Effector memory CD4-positive, alpha-beta T cell (primary cell): ENCODE data around the gene GZMM.

Experiments used
- DNase-seq, 3 donors: peaks; one replicate each; pipeline ENCODE4 v3.0.0-alpha.2; 2020
- H3K27ac ChIP-seq: 2 replicates; pipeline ENCODE4 v1.7.0; 2013; ENCODE audit warnings: mild to moderate bottlenecking, low read length, moderate library complexity; ENCODE audit not compliant: insufficient read depth, poor library complexity, severe bottlenecking
- H3K27me3 ChIP-seq: replicated peaks from 2 replicates; pipeline ENCODE4 v1.7.0; 2013; ENCODE audit warnings: mild to moderate bottlenecking, low read length; ENCODE audit not compliant: insufficient read depth, control insufficient read depth, poor library complexity, severe bottlenecking
- H3K36me3 ChIP-seq: 2 replicates; pipeline ENCODE4 v1.7.0; 2013; ENCODE audit warnings: mild to moderate bottlenecking, low read length, moderate library complexity; ENCODE audit not compliant: control insufficient read depth, insufficient read depth
- H3K4me1 ChIP-seq: 2 replicates; pipeline ENCODE4 v1.7.0; 2013; ENCODE audit warnings: low read length, mild to moderate bottlenecking; ENCODE audit not compliant: control insufficient read depth, insufficient read depth, poor library complexity, severe bottlenecking
- H3K4me3 ChIP-seq: 2 replicates; pipeline ENCODE4 v1.7.0; 2013; ENCODE audit warnings: low read length, low read depth, mild to moderate bottlenecking; ENCODE audit not compliant: insufficient read depth, poor library complexity, severe bottlenecking
- H3K9me3 ChIP-seq: 2 replicates; pipeline ENCODE4 v1.7.0; 2013; ENCODE audit warnings: mild to moderate bottlenecking, low read length, moderate library complexity; ENCODE audit not compliant: control insufficient read depth

Gene GZMM

DNA sequence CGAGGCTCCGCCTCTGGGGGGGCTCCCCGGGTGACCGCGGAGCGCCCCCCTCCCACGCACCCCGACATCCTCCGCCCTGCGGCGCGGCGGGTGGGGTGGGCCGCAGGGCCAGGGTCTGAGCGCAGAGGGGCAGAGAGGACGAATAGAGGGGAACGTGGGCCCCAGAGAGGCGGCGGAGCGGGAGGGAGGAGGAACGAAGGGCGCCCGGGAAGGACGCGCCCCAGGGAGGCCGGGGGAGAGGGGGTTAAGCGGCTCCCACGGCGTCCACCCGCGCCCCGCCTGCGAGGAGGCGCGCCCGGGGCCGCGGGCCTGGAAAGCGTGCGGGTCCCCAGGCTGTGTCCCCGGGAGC, 46.9 kb downstream of the GZMM start:
- Histone ChIP-seq H3K36me3 (no peaks in the 10 kb centered on the region), H3K27ac (no peak overlapping the region), H3K9me3 (no peaks in the 10 kb centered on the region), H3K4me1 (peaks cover 25% of the 10 kb centered on the region), H3K4me3 (peak overlapping the region; percentile 1), H3K27me3 (peaks cover 14% of the 10 kb centered on the region)
- DNase-seq, result no peak

DNA sequence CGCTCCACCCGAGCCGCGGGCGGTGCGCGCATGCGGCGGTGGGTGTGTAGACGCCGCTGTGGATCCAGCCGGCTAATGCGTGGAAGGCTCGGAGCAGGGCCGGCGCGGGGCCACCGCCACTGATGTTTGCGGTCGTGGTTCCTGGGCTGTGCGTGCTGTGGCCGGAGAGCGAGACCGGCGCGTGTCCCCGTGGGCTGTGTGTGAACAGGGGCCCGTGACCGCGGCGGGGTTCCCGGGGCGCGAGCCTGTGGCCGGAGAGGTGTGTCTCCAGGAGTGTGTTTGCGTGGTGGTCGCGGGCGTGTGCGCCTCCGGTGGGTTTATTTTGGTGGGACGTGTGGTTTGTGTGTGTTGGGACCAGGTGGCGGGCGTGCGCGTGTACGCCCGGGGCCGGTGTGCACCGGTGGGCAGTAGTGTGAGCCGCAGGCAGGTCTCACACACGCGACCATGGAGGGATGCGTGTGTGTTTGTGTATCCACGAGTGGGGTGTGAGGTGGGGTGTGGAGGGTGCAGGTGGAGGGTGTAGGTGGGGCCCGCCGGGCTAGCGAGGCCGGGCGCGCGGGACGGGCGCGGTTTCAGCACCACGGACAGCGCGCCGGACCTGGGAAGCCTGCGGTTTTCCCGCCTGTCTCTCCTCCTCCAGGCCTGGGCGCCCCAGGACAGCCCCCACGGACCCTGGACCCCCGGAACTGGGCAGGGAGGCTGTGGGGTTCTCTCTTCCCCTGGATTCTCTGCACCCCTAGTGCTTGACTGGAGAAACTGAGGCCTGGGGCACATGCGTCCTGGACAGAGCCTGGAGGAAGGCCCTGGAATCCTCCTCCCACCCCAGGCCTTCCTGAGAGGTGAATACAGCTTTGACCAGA, 47.5 kb downstream of the GZMM start:
- no peak overlapping the region for H3K4me3 ChIP-seq
- peaks cover 25% of the 10 kb centered on the region for H3K4me1 ChIP-seq
- no peaks in the 10 kb centered on the region for H3K9me3 ChIP-seq
- DNase-seq, result no peak
- H3K27ac ChIP-seq, result no peak overlapping the region
- H3K36me3 ChIP-seq, result no peaks in the 10 kb centered on the region
- H3K27me3 ChIP-seq, result peaks cover 14% of the 10 kb centered on the region

DNA sequence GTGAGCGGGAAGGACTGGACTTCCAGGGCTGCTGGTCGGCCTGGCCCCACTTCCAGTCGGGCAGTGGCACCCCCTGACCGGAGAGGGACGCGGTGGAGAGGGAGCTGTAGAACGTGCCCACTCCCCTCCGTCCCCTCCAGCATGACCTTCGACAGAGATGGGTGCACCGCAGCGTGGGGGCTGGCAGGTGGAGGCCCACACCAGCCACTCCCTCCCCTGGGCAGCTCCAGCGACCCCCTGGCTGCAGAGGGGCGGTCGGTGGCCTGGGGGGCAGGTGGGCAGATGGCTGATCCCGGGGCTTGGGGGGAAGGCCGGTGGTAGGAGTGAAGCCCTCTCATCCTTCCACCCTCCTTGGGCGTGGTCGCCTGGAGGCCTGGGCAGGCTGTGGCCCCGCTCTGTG, 48.2 kb downstream of the GZMM start:
- Histone ChIP-seq H3K4me3 (no peak overlapping the region), H3K27me3 (peaks cover 14% of the 10 kb centered on the region), H3K36me3 (no peaks in the 10 kb centered on the region), H3K27ac (no peak overlapping the region), H3K9me3 (no peaks in the 10 kb centered on the region), H3K4me1 (peaks cover 25% of the 10 kb centered on the region)
- no peak for DNase-seq

DNA sequence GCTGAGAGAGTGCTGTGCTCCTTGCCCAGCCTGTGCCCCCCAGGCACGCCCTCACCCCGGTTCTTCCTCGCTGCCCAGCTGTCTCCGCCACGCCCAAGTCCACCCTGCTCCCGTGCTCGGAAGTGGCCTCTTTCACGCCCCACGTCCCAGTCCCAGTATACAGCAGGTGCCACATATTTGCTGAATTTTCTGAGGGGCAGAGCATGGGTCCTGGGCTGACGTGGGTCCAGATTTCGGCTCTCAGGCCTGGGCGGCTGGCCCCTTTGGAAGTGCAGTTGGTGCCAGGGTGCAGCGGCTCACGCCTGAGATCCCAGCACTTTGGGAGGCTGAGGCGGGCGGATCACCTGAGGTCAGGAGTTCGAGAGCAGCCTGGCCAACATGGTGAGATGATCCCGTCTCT, 49.2 kb downstream of the GZMM start:
- H3K4me3 ChIP-seq, result no peak overlapping the region
- no peaks in the 10 kb centered on the region for H3K9me3 ChIP-seq
- H3K27me3 ChIP-seq, result peaks cover 14% of the 10 kb centered on the region
- H3K36me3 ChIP-seq, result no peaks in the 10 kb centered on the region
- H3K4me1 ChIP-seq, result peaks cover 21% of the 10 kb centered on the region
- no peak for DNase-seq
- no peak overlapping the region for H3K27ac ChIP-seq

DNA sequence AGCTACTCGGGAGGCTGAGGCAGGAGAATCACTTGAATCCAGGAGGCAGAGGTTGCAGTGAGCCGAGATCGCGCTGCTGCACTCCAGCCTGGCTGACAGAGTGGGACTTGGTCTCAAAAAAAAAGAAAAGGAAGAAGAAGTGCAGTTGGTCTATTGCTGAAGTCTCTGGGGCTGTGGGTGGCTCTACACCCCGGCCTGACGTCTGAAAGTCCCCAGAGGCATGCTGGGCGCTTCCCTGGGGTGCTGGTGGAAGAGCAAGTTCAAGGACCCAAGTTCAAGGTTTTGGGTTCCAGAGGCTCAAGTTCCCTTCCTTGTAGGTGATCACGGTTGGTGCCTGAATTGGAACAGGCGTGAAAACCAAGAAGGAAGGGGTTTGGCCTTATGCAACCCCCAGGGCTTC, 49.7 kb downstream of the GZMM start:
- H3K27me3 ChIP-seq, result peaks cover 14% of the 10 kb centered on the region
- DNase-seq, result no peak
- H3K4me3 ChIP-seq, result no peak overlapping the region
- H3K27ac ChIP-seq, result no peak overlapping the region
- H3K4me1 ChIP-seq, result peaks cover 17% of the 10 kb centered on the region
- H3K9me3 ChIP-seq, result no peaks in the 10 kb centered on the region
- H3K36me3 ChIP-seq, result no peaks in the 10 kb centered on the region

DNA sequence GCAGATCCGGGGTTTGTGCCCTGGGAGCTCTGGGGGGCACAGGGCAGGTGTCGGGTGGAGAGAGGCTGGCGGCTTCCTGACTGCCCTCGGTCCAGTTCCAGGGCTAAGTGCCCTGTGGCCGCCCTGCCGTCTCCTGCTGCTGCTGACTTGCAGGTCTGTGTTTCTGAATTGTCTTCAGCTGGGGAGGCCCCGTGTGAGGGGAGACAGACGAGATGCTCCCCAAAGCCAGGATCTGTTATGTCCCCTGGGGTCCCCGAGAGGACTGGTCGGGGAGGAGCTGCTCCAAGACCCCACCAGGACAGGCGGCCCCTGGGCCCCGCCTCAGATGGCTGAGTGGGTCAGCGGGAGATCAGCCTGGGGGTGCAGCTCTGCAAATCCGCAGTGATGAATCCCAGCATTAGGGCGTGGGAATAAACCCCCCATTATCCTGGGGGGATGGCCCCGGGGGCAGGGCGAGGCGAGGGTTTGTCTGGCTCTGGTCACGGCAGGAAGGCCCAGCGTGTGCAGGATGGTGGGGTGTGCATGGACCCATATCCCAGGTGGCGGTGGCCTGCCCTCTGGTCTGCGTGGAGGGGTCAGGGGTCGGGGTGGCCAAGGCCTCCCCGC, 50.5 kb downstream of the GZMM start:
- no peak overlapping the region for H3K27ac ChIP-seq
- peaks cover 5% of the 10 kb centered on the region for H3K27me3 ChIP-seq
- peaks cover 8% of the 10 kb centered on the region for H3K4me1 ChIP-seq
- no peaks in the 10 kb centered on the region for H3K36me3 ChIP-seq
- DNase-seq, result no peak
- H3K9me3 ChIP-seq, result no peaks in the 10 kb centered on the region
- no peak overlapping the region for H3K4me3 ChIP-seq

DNA sequence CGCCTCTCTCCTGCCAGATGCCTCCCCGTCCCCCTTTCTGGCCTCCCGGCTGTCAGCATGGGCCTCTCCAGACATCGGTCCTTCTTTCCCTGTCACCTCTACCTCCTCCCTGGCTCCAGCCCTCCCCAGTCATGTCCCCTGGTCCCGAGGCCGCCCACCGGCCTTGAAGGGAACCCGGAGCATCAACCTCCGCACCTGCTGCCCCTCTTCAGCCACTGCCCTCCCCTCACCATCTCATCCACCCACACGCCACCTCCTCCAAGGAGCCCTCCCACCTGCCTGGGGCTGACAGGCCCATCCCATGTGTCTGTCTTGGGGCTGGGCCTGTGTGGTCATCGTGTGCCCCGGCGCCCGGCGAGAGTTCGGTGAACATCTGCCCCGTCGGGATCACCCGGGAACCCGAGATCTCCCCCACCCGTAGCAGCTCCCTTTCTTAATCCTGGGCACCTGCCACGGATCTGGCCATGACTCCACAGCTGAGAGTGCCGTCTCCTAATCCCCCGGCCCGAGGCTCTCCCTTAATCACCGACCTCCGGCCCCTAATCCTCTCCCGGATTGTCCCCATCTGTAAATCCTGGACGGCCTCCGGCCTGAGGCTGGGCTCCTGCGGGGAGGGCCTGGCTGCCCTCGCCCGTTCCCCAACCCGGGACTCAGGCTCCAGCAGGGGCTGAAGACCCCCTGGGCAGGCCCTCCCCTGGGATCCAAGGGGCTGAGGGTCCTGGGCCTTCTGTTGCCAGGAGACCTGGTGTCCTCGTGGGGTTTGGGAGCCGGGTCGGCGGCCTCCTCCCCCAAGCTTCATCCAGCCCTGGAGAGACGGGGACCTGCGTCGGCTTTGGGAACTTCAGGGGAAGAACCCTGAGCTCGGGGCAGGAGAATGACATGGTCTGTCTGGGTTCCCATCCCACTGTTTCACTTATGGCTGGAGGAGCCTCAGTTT, 51.7 kb downstream of the GZMM start:
- Histone ChIP-seq H3K4me3 (no peak overlapping the region), H3K36me3 (no peaks in the 10 kb centered on the region), H3K9me3 (no peaks in the 10 kb centered on the region), H3K4me1 (peaks cover 4% of the 10 kb centered on the region), H3K27ac (no peak overlapping the region), H3K27me3 (peaks cover 4% of the 10 kb centered on the region)
- DNase-seq, result no peak

DNA sequence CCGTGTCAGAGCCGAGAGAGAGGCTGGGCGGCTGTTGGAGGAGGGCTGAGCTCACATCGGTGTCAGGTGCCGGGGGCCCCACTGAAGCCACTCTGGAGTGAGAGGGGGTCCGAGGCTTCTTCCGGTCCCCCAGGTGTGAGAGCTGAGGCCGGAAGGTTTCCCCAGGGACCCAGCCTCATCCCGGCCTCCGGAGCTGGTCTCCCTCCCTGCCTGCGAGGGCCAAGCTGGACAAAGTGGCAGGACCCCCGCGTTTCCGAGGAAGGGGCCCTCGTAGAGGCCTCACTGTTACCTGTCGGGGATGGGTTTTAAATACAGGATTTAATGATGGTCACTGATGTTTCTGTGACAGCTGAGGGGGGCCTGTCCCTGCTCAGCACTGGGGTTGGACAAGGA, 52.4 kb downstream of the GZMM start:
- H3K9me3 ChIP-seq, result no peaks in the 10 kb centered on the region
- peaks cover 4% of the 10 kb centered on the region for H3K27me3 ChIP-seq
- no peak overlapping the region for H3K4me3 ChIP-seq
- H3K4me1 ChIP-seq, result no peaks in the 10 kb centered on the region
- H3K27ac ChIP-seq, result no peak overlapping the region
- no peak for DNase-seq
- no peaks in the 10 kb centered on the region for H3K36me3 ChIP-seq

DNA sequence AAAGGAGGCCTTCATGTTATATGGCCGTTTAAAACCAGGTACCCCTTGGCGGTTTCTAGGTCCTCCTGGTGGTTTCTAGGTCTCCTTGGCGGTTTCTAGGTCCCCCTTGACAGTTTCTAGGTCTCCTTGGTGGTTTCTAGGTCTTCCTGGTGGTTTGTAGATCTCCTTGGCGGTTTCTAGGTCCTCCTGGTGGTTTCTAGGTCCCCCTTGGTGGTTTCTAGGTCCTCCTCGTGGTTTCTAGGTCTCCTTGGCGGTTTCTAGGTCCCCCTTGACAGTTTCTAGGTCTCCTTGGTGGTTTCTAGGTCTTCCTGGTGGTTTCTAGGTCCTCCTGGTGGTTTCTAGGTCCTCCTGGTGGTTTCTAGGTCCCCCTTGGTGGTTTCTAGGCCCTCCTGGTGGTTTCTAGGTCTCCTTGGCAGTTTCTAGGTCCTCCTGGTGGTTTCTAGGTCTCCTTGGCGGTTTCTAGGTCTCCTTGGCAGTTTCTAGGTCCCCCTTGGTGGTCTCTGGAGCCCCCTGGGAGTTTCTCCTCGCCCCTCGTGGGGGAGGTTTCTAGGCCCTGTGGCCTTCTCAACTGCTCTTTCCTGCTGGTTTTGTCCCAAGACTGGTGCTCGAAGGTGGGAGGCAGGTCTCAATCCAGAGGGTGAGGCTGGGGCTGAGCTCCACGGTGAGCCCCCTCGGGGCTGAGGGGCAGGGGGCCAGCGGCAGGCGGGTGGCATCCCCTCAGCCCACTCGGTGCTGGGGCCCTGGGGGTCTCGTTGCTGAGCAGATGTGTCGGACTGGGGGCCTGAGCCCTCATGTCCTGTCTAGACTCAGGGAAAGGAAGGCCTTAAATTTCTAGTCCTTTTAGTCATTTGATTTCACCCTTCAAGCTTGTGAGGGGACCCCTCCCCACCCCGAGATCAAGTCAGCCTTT, 53.8 kb downstream of the GZMM start:
- Histone ChIP-seq H3K36me3 (no peaks in the 10 kb centered on the region), H3K27me3 (no peaks in the 10 kb centered on the region), H3K4me3 (no peak overlapping the region), H3K4me1 (no peaks in the 10 kb centered on the region), H3K9me3 (no peaks in the 10 kb centered on the region), H3K27ac (no peak overlapping the region)
- DNase-seq, result no peak
